Endothelial cell (in vitro differentiated cells): ENCODE data around the gene CELSR2. TPM values are rescaled to one million over a fixed set of nuclear protein-coding genes. Genes with fewer than 3 reads are reported as not detected.

ENCODE experiments used
- DNase-seq: peaks from one replicate; pipeline ENCODE4 v3.0.0; 2021; ENCODE audit warnings: low spot score
- H3K27ac Mint-ChIP-seq: one replicate; pipeline ENCODE4 v1.8.0; 2021; ENCODE audit warnings: mixed read lengths, inconsistent platforms; ENCODE audit not compliant: unreplicated experiment
- H3K27me3 Mint-ChIP-seq: one replicate; pipeline ENCODE4 v1.8.0; 2021; ENCODE audit warnings: mild to moderate bottlenecking, moderate library complexity, mixed read lengths, inconsistent platforms; ENCODE audit not compliant: unreplicated experiment
- H3K36me3 Mint-ChIP-seq: one replicate; pipeline ENCODE4 v1.8.0; 2021; ENCODE audit warnings: mild to moderate bottlenecking, low read depth, mixed read lengths, inconsistent platforms; ENCODE audit not compliant: unreplicated experiment
- H3K4me1 Mint-ChIP-seq: one replicate; pipeline ENCODE4 v1.8.0; 2021; ENCODE audit warnings: mild to moderate bottlenecking, mixed read lengths, inconsistent platforms; ENCODE audit not compliant: unreplicated experiment
- H3K4me3 Mint-ChIP-seq: one replicate; pipeline ENCODE4 v1.8.0; 2021; ENCODE audit warnings: mild to moderate bottlenecking, mixed read lengths, inconsistent platforms; ENCODE audit not compliant: unreplicated experiment
- H3K9me3 Mint-ChIP-seq: one replicate; pipeline ENCODE4 v1.8.0; 2021; ENCODE audit warnings: mixed read lengths, inconsistent platforms; ENCODE audit not compliant: unreplicated experiment
- CTCF ChIP-seq: fragments of 200-600 bp; sonication (generic); IDR thresholded peaks from one replicate; pipeline ENCODE4 v1.5.0; 2021; ENCODE audit warnings: antibody characterized with exemption; ENCODE audit not compliant: unreplicated experiment
- total RNA-seq: library from RNA; stranded (reverse); fragmentation: NEBNext Ultra II Directional; extraction: Animal tissue kit (Norgen Biotek cat#: 25700); gene quantifications from one replicate; pipeline ENCODE4 v1.2.1, GENCODE V29; 2021; ENCODE audit not compliant: unreplicated experiment

CELSR2 gene
- total RNA-seq, 1 donor from 2014 or later = 1.6 TPM

- H3K36me3 Mint-ChIP-seq = no peaks in the 10 kb centered on the region
- no peak overlapping the region for H3K4me3 Mint-ChIP-seq
- no peaks in the 10 kb centered on the region for H3K9me3 Mint-ChIP-seq
- peaks cover 4% of the 10 kb centered on the region for H3K27me3 Mint-ChIP-seq
- TF ChIP-seq CTCF = no peak
- peaks cover 3% of the 10 kb centered on the region for H3K4me1 Mint-ChIP-seq
- no peak for DNase-seq
- H3K27ac Mint-ChIP-seq = no peak overlapping the region
Observed at GRCh38 chr1:109307274-109308021, 58.1 kb downstream of the CELSR2 start.

GRCh38 chr1:109309347-109309746, 60.0 kb downstream of the CELSR2 start:
- peaks cover 4% of the 10 kb centered on the region for H3K27me3 Mint-ChIP-seq
- H3K9me3 Mint-ChIP-seq = no peaks in the 10 kb centered on the region
- H3K27ac Mint-ChIP-seq = no peak overlapping the region
- H3K36me3 Mint-ChIP-seq = peaks cover 9% of the 10 kb centered on the region
- no peak overlapping the region for H3K4me3 Mint-ChIP-seq
- DNase-seq = no peak
- peaks cover 3% of the 10 kb centered on the region for H3K4me1 Mint-ChIP-seq
- TF ChIP-seq CTCF = no peak

GRCh38 chr1:109312246-109312645, 62.9 kb downstream of the CELSR2 start:
- H3K27ac Mint-ChIP-seq = no peak overlapping the region
- no peaks in the 10 kb centered on the region for H3K9me3 Mint-ChIP-seq
- H3K4me1 Mint-ChIP-seq = no peaks in the 10 kb centered on the region
- no peak for TF ChIP-seq CTCF
- peaks cover 24% of the 10 kb centered on the region for H3K36me3 Mint-ChIP-seq
- no peak for DNase-seq
- H3K27me3 Mint-ChIP-seq = peaks cover 4% of the 10 kb centered on the region
- no peak overlapping the region for H3K4me3 Mint-ChIP-seq

- Mint-ChIP-seq H3K4me1 (no peaks in the 10 kb centered on the region), H3K27ac (no peak overlapping the region), H3K36me3 (peaks cover 24% of the 10 kb centered on the region), H3K4me3 (no peak overlapping the region), H3K9me3 (no peaks in the 10 kb centered on the region), H3K27me3 (peaks cover 4% of the 10 kb centered on the region)
- DNase-seq = no peak
- no peak for TF ChIP-seq CTCF
Observed at GRCh38 chr1:109312978-109313775, 63.8 kb downstream of the CELSR2 start.

GRCh38 chr1:109314795-109315194, 65.5 kb downstream of the CELSR2 start:
- Mint-ChIP-seq H3K4me1 (peaks cover 6% of the 10 kb centered on the region), H3K9me3 (no peaks in the 10 kb centered on the region), H3K4me3 (no peak overlapping the region), H3K36me3 (peaks cover 34% of the 10 kb centered on the region), H3K27me3 (peaks cover 2% of the 10 kb centered on the region), H3K27ac (no peak overlapping the region)
- no peak for TF ChIP-seq CTCF
- DNase-seq = no peak
